ENCODE data around the gene RIPOR3. TPM values are rescaled to one million over a fixed set of nuclear protein-coding genes. Genes with fewer than 3 reads are reported as not detected.

Gene RIPOR3
- total RNA-seq, 2 donors from 2014 or later, result 2.3 to 6.9 TPM

DNA sequence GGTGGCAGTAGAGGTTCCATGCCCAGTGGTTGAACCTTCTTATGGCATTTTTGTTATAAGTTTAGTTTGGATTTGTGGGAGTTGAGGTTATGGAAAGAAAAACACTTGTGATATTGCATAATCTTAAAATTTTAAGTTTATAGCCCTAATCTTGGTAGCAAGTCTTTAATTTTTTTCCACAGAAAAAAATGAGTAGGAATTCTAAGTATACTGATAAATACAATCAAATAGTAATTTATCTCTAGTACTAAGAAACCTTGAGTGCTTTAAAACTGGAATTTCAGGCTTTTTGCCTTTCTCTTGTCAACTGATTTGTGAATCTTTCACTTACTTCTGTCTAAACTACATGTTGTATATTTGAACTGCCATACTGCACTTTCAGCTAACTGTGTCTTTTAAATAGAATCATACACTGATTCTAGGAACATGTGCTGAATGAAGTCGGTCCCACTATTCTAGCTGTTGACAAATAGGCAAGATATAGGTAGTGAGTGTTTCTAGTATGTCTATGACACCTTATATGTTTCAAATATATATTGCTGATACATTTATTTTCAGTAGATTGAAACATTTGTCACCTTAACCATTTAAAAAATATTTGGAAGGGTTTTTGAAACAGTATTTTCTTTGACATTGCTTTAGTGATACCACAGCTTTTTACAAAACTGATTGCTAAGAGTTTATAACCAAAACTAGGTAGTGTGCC is 42.5 kb upstream of the RIPOR3 start:
- TF ChIP-seq POLR2A (IDR thresholded peaks at IDR 0.05), result no peak
- TF ChIP-seq, protein P1, sequence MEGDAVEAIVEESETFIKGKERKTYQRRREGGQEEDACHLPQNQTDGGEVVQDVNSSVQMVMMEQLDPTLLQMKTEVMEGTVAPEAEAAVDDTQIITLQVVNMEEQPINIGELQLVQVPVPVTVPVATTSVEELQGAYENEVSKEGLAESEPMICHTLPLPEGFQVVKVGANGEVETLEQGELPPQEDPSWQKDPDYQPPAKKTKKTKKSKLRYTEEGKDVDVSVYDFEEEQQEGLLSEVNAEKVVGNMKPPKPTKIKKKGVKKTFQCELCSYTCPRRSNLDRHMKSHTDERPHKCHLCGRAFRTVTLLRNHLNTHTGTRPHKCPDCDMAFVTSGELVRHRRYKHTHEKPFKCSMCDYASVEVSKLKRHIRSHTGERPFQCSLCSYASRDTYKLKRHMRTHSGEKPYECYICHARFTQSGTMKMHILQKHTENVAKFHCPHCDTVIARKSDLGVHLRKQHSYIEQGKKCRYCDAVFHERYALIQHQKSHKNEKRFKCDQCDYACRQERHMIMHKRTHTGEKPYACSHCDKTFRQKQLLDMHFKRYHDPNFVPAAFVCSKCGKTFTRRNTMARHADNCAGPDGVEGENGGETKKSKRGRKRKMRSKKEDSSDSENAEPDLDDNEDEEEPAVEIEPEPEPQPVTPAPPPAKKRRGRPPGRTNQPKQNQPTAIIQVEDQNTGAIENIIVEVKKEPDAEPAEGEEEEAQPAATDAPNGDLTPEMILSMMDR (IDR thresholded peaks at IDR 0.05), result no peak
- no peak for DNase-seq
- peaks cover 55% of the 10 kb centered on the region for H3K4me1 ChIP-seq
- intact Hi-C loops (cut with DNase I), result no loop called here
- H3K4me3 ChIP-seq, result no peak overlapping the region
- no peaks in the 10 kb centered on the region for H3K9me3 ChIP-seq
- no peaks in the 10 kb centered on the region for H3K27me3 ChIP-seq
- peak overlapping the region in 3 of 4 donors; percentile 95 to 96 (median 96) for H3K27ac ChIP-seq
- ATAC-seq, result no peak
- 9 to 11% methylated on average over 1 of the region's 1 CpG for WGBS, 2 donors
- no peaks in the 10 kb centered on the region for H3K36me3 ChIP-seq (replicated peaks in 1 of 2; ENCODE audit: insufficient read depth in 1 of 2, low read depth in 2 of 2)

DNA sequence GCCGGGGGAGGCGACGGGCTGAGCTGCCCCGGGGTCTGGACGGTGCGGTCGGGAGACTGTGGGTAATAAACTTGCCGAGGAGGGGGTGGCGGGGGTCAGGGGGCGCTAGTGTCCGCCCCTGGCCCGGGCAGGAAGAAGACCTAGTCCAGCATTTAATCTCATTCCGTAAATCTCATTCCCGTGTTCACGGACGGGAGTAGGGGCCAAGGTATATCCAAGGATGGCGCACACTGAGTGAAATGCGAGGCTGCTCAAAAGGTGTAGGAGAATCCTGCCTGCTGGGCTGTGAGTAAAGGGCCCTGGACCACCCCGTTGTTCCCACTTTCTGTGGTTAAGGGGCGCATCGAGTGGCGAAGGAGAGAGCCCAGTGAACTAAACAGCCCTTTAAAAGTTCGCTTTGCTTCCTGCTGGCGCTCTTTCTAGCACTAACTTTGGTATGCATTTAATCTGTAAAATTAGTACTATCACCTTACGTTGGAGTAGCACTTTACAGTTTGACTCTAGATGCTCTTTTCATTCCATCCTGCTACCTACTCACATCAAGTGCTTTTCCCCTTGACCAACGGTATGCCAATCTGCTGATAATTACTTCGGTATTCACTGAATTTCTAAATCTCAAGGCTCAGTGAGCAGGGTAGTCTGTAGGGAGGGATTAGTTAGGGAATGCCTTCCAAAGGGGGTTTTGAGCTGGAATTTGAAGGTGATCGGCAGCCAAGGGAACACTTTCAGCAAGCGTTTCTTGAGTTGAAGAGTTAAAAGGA is 40.8 kb upstream of the RIPOR3 start:
- ATAC-seq (no peak), DNase-seq (peak in 2 of 4 donors; percentile 6 to 30)
- H3K4me1 ChIP-seq, result peaks cover 71% of the 10 kb centered on the region
- H3K9me3 ChIP-seq, result no peaks in the 10 kb centered on the region
- peak overlapping the region; percentile 95 to 96 (median 96) for H3K27ac ChIP-seq
- 4 to 8% methylated on average over 15 to 28 of the region's 29 CpGs for WGBS, 2 donors
- TF ChIP-seq, protein P1 (IDR thresholded peaks at IDR 0.05), result no peak
- no peak for TF ChIP-seq POLR2A (IDR thresholded peaks at IDR 0.05)
- H3K36me3 ChIP-seq (replicated peaks in 1 of 2; ENCODE audit: insufficient read depth in 1 of 2, low read depth in 2 of 2), result no peaks in the 10 kb centered on the region
- intact Hi-C loops (cut with DNase I), result no loop called here
- H3K27me3 ChIP-seq, result no peaks in the 10 kb centered on the region
- H3K4me3 ChIP-seq, result peak overlapping the region; percentile 71 to 86

DNA sequence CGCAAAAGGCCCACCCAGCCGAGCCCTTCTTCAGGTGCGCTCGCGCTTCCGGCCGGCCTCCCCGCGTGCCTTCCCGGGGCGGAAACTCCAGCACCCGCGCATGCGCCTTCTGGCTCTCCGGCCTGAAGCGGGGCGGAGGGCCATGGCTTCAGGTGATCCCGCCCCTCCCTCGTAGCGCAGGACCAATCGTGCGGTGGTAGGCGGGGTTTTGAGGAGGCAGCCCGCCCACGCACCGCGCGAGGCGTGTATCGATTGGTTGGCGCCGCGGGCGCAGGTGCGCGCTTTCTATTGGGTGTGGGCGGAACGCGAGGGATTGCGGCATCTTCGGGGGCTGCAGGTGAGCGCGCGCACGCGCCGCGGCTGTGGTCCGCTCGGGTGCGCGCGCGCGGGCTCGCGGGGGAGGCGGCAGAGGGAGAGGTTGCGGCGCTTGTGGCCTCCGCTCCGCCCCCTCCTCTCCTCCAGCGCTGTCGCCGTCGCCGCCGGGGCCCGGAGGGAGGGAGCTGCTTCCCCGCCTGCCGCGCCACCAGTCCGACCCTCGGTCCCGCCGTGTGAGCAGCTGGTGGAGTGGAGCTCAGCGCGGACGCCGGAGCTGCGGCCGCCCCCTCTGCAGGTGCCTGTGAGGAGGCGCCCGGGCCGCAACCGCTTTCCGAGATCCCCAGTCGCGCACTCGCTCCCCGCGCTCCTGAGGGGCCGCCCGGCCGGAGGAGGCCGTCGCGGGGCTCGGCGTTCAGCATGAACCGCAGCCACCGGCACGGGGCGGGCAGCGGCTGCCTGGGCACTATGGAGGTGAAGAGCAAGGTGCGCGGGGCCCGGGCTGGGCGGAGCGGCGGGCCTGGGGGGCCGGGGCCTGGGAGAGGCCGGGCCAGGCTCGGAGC is 40.0 kb upstream of the RIPOR3 start, which contains the start of gene PARD6B:
Gene PARD6B, plus strand, starts transcription at position 526 of the 875 bp plus-strand sequence. Its CDS starts 207 bp downstream, at position 733.
- Histone ChIP-seq H3K4me3 (peak within 1 kb of the TSS; percentile 71 to 86), H3K36me3 (replicated peaks in 1 of 2; ENCODE audit: insufficient read depth in 1 of 2, low read depth in 2 of 2) (no peaks in the 10 kb centered on the region), H3K27me3 (no peaks in the 10 kb centered on the region), H3K9me3 (no peaks in the 10 kb centered on the region), H3K4me1 (peaks cover 79% of the 10 kb centered on the region), H3K27ac (peak within 1 kb of the TSS; percentile 95 to 96 (median 96))
- 0% methylated on average over 104 of the region's 114 CpGs; no CpG with 5 or more reads in 1 of the 2 donors for WGBS, 2 donors
- peak; percentile 87 for ATAC-seq
- DNase-seq, result peak; percentile 99
- TF ChIP-seq POLR2A (IDR thresholded peaks at IDR 0.05), result peak; percentile 92 to 94 (median 94)
- TF ChIP-seq, protein P1 (IDR thresholded peaks at IDR 0.05), result peak in 2 of 7 experiments; percentile 1 to 11
- intact Hi-C loops (cut with DNase I), result no loop called here

DNA sequence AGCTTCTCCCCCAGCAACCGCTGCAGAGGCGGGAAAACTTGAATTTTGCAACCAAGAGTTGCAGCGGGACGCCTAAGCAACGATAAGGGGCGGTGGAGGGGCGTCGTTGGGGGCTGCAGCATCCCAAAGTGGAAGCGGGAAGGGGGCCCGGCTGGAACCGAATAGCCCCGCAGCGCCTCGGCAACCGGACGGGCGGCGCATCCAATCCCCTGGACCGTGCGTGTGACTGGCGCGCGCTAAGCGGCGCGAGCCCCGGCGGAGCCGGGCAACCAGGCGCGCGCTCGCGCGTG is 39.4 kb upstream of the RIPOR3 start:
- DNase-seq (no peak), ATAC-seq (no peak)
- H3K27ac ChIP-seq, result peak overlapping the region in 3 of 4 donors; percentile 81 to 96 (median 87)
- intact Hi-C loops (cut with DNase I), result no loop called here
- H3K9me3 ChIP-seq, result no peaks in the 10 kb centered on the region
- TF ChIP-seq POLR2A (IDR thresholded peaks at IDR 0.05), result no peak
- TF ChIP-seq, protein P1 (IDR thresholded peaks at IDR 0.05), result no peak
- H3K27me3 ChIP-seq, result no peaks in the 10 kb centered on the region
- H3K36me3 ChIP-seq (replicated peaks in 1 of 2; ENCODE audit: insufficient read depth in 1 of 2, low read depth in 2 of 2), result no peaks in the 10 kb centered on the region
- peaks cover 76% of the 10 kb centered on the region for H3K4me1 ChIP-seq
- H3K4me3 ChIP-seq, result peak overlapping the region; percentile 19 to 30
- 0% methylated on average over 6 to 30 of the region's 35 CpGs for WGBS, 2 donors
